Measurements from ENCODE around the gene HSPB6.

HSPB6 gene

GRCh38 chr19:35789195-35789977 lies 32.6 kb upstream of the HSPB6 start:
- no peak for DNase-seq (ENCODE audit: low spot score)
- H3K27ac ChIP-seq, result no peak overlapping the region
- no peak for TF ChIP-seq CTCF (IDR thresholded peaks at IDR 0.05)
- no peak overlapping the region for H3K4me3 ChIP-seq

DNA sequence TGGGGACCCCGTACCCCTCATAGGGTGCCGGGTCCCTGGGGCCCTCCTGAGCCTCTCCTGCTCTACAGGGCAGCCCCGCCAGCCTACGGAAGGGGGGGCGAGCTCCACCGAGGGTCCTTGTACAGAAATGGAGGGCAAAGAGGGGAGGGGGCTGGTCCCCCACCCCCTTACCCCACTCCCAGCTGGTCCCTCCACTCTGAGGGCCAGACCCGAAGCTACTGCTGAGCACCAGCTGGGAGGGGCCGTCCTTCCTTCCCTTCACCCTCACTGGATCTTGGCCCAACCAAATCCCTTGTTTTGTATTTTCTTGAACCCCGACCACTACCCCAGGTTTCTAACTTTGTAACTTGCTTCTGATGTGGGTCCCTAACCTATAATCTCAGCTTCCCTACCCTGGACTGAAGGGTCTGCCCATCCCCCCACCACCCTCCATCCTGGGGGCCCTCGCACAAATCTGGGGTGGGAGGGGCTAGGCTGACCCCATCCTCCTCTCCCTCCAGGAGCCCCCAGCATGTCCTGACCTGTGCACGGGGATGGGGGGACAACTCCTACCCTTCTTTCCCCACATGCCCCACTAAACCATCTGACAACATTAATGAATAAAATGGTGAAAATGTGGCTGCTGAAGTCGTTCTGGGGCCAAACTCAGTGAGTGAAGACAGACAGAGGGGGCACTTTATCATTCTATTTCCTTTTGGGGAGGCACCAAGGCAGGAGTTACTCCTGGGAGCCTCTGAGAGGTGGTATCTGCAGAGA lies 31.6 kb upstream of the HSPB6 start:
- Histone ChIP-seq H3K27ac (no peak overlapping the region), H3K4me3 (no peak overlapping the region)
- no peak for DNase-seq (ENCODE audit: low spot score)
- no peak for TF ChIP-seq CTCF (IDR thresholded peaks at IDR 0.05)

GRCh38 chr19:35787227-35787799 lies 30.5 kb upstream of the HSPB6 start:
- Histone ChIP-seq H3K4me3 (no peak overlapping the region), H3K27ac (no peak overlapping the region)
- no peak for DNase-seq (ENCODE audit: low spot score)
- TF ChIP-seq CTCF (IDR thresholded peaks at IDR 0.05), result no peak

DNA sequence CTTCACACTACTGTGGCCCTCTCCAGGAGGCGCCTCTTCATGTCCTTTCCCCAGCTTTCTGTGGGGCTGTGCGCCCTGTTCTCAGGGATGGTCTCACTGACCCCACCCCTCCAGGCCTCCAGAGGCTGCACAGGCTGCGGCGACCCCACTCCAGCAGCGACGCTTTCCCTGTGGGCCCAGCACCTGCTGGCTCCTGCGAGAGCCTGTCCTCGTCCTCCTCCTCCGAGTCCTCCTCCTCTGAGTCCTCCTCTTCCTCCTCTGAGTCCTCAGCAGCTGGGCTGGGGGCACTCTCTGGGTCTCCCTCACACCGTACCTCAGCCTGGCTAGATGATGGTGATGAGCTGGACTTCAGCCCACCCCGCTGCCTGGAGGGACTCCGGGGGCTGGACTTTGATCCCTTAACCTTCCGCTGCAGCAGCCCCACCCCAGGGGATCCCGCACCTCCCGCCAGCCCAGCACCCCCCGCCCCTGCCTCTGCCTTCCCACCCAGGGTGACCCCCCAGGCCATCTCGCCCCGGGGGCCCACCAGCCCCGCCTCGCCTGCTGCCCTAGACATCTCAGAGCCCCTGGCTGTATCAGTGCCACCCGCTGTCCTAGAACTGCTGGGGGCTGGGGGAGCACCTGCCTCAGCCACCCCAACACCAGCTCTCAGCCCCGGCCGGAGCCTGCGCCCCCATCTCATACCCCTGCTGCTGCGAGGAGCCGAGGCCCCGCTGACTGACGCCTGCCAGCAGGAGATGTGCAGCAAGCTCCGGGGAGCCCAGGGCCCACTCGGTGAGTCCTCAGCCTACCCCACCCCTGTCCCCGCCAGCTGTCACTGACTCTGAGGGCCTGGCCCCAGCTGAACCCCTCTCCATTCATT lies 29.7 kb upstream of the HSPB6 start:
- no peak overlapping the region for H3K4me3 ChIP-seq
- DNase-seq (ENCODE audit: low spot score), result no peak
- TF ChIP-seq CTCF (IDR thresholded peaks at IDR 0.05), result no peak
- no peak overlapping the region for H3K27ac ChIP-seq

GRCh38 chr19:35785339-35785627 lies 28.5 kb upstream of the HSPB6 start:
- DNase-seq (ENCODE audit: low spot score), result no peak
- Histone ChIP-seq H3K4me3 (no peak overlapping the region), H3K27ac (no peak overlapping the region)
- TF ChIP-seq CTCF (IDR thresholded peaks at IDR 0.05), result no peak

- H3K27ac ChIP-seq, result no peak overlapping the region
- DNase-seq (ENCODE audit: low spot score), result no peak
- no peak overlapping the region for H3K4me3 ChIP-seq
- TF ChIP-seq CTCF (IDR thresholded peaks at IDR 0.05), result no peak
Measured at GRCh38 chr19:35784503-35785338, 27.9 kb upstream of the HSPB6 start.
